ENCODE data around the gene WNT11. TPM values are rescaled to one million over a fixed set of nuclear protein-coding genes. Genes with fewer than 3 reads are reported as not detected.

The WNT11 gene
- total RNA-seq, 1 experiment from 2014 or later: not detected

- no peak for DNase-seq (ENCODE audit: low read depth)
Observed at GRCh38 chr11:76238551-76238950, 32.2 kb upstream of the WNT11 start.

- peak; percentile 60 for DNase-seq (ENCODE audit: low read depth)
Observed at GRCh38 chr11:76237914-76238313, 31.6 kb upstream of the WNT11 start.

GRCh38 chr11:76237000-76237649 lies 30.8 kb upstream of the WNT11 start:
- no peak for DNase-seq (ENCODE audit: low read depth)

- DNase-seq (ENCODE audit: low read depth): peak; percentile 59
Observed at GRCh38 chr11:76236092-76236999, 30.0 kb upstream of the WNT11 start.

- DNase-seq (ENCODE audit: low read depth): peak; percentile 89
Observed at GRCh38 chr11:76235233-76236091, 29.2 kb upstream of the WNT11 start.

GRCh38 chr11:76234416-76235232 lies 28.3 kb upstream of the WNT11 start:
- DNase-seq (ENCODE audit: low read depth): no peak

- DNase-seq (ENCODE audit: low read depth): no peak
Observed at GRCh38 chr11:76234021-76234415, 27.7 kb upstream of the WNT11 start.

GRCh38 chr11:76233196-76233921 lies 27.1 kb upstream of the WNT11 start:
- DNase-seq (ENCODE audit: low read depth): no peak

GRCh38 chr11:76232026-76232665 lies 25.8 kb upstream of the WNT11 start:
- no peak for DNase-seq (ENCODE audit: low read depth)

GRCh38 chr11:76231121-76231738 lies 24.9 kb upstream of the WNT11 start:
- no peak for DNase-seq (ENCODE audit: low read depth)

- no peak for DNase-seq (ENCODE audit: low read depth)
Observed at GRCh38 chr11:76230392-76230791, 24.1 kb upstream of the WNT11 start.

- DNase-seq (ENCODE audit: low read depth): no peak
Observed at GRCh38 chr11:76229690-76230240, 23.5 kb upstream of the WNT11 start.

- DNase-seq (ENCODE audit: low read depth): no peak
Observed at GRCh38 chr11:76228875-76229149, 22.5 kb upstream of the WNT11 start.

GRCh38 chr11:76228071-76228874 lies 22.0 kb upstream of the WNT11 start:
- DNase-seq (ENCODE audit: low read depth): no peak

- no peak for DNase-seq (ENCODE audit: low read depth)
Observed at GRCh38 chr11:76226626-76227025, 20.3 kb upstream of the WNT11 start.

- no peak for DNase-seq (ENCODE audit: low read depth)
Observed at GRCh38 chr11:76225122-76225611, 18.9 kb upstream of the WNT11 start.

GRCh38 chr11:76224461-76225121 lies 18.3 kb upstream of the WNT11 start:
- no peak for DNase-seq (ENCODE audit: low read depth)

- DNase-seq (ENCODE audit: low read depth): no peak
Observed at GRCh38 chr11:76221365-76221764, 15.1 kb upstream of the WNT11 start.

All from LHCN-M2 (cell line).